K562 (cell line): ENCODE data around the gene DESI1. TPM values are rescaled to one million over a fixed set of nuclear protein-coding genes. Genes with fewer than 3 reads are reported as not detected.

Experiments used
- ATAC-seq: fragments of 200-7000 bp; cut with Tn5 transposase; 3 replicates; pipeline ENCODE4 v1.9.1; 2020; ENCODE audit warnings: moderate library complexity
- BruUV-seq: library from RNA; stranded (reverse); fragments of 400-500 nt; replicated peaks from 2 replicates; lab custom pipeline; 2021; lab: Mats Ljungman, UMichigan
- CTCF ChIA-PET: fragments of 300-600 bp; formaldehyde crosslinking; extraction: SDS; loops from one replicate; lab custom pipeline; 2021; ENCODE audit warnings: low intra/inter-chr PET ratio; lab: Yijun Ruan, JAX
- POLR2A ChIA-PET: fragments of 300-600, 350-650 bp; sonication (Branson Sonifier 250); formaldehyde crosslinking; extraction: SDS; loops from one replicate; lab custom pipeline; 2021; ENCODE audit warnings: antibody characterized with exemption, inconsistent platforms; lab: Yijun Ruan, JAX
- DNase-seq, 4 experiments: peaks; one replicate each; pipeline versions ENCODE4 v3.0.0 to v3.0.0-alpha.2; 2011 to 2018; ENCODE audit warnings: low spot score in 3 of 4, mixed read lengths in 3 of 4; ENCODE audit errors: extremely low read depth in 1 of 4
- FAIRE-seq: peaks from 2 replicates; lab custom pipeline; 2011; peaks lifted over from hg19 to GRCh38; lab: Jason Lieb, UNC
- H2AFZ ChIP-seq: 2 replicates; pipeline ENCODE4 v1.6.0; 2011; ENCODE audit warnings: low read depth, low read length, control low read depth, inconsistent platforms
- H3K27ac ChIP-seq: fragments of 200-600 bp; 3 replicates; pipeline ENCODE4 v1.8.0; 2011; ENCODE audit warnings: low read depth, mild to moderate bottlenecking, control low read depth, inconsistent platforms, low read length, moderate library complexity, mixed read lengths; ENCODE audit errors: extremely low read depth
- H3K27me3 ChIP-seq, 2 experiments: fragments of 300-600 bp in 1 of 2; 2 replicates in 1 of 2; 3 replicates in 1 of 2; pipeline versions ENCODE4 v1.6.0 to v1.8.0; 2011; ENCODE audit warnings: inconsistent platforms in 2 of 2, low read length in 2 of 2, mild to moderate bottlenecking in 1 of 2, mixed read lengths in 1 of 2, moderate library complexity in 1 of 2; ENCODE audit not compliant: control insufficient read depth in 2 of 2, insufficient read depth in 2 of 2
- H3K36me3 ChIP-seq: fragments of 300-600 bp; 3 replicates; pipeline ENCODE4 v1.8.0; 2011; ENCODE audit warnings: mild to moderate bottlenecking, low read length, inconsistent platforms; ENCODE audit not compliant: control insufficient read depth, insufficient read depth
- H3K4me1 ChIP-seq, 2 experiments: fragments of 200-600 bp in 1 of 2; replicated peaks in 1 of 2; 2 replicates in 1 of 2; 3 replicates in 1 of 2; pipeline versions ENCODE4 v1.5.1 to v1.8.0; 2011; ENCODE audit warnings: inconsistent platforms in 2 of 2, low read length in 2 of 2, mild to moderate bottlenecking in 1 of 2, mixed read lengths in 1 of 2, moderate library complexity in 1 of 2; ENCODE audit not compliant: control insufficient read depth in 2 of 2, insufficient read depth in 2 of 2
- H3K4me2 ChIP-seq: 2 replicates; pipeline ENCODE4 v1.6.1; 2011; ENCODE audit warnings: low read length, control low read depth, inconsistent platforms, mixed read lengths; ENCODE audit not compliant: insufficient read depth
- H3K4me3 ChIP-seq: fragments of 200-600 bp; sonication (generic), shearing (Covaris generic); 2 replicates; pipeline ENCODE4 v1.5.1; 2016; ENCODE audit warnings: control low read depth, inconsistent platforms
- H3K79me2 ChIP-seq: fragments of 200-600 bp; 3 replicates; pipeline ENCODE4 v1.8.0; 2011; ENCODE audit warnings: low read length, inconsistent platforms; ENCODE audit not compliant: control insufficient read depth, insufficient read depth
- H3K9ac ChIP-seq, 2 experiments: 2 replicates each; pipeline versions ENCODE4 v1.6.0 to v1.6.1; 2011; ENCODE audit warnings: low read depth in 2 of 2, low read length in 2 of 2, control low read depth in 1 of 2, inconsistent platforms in 1 of 2, mild to moderate bottlenecking in 1 of 2, mixed read lengths in 1 of 2; ENCODE audit not compliant: insufficient read depth in 1 of 2
- H3K9me1 ChIP-seq: one replicate; pipeline ENCODE4 v1.6.0; 2011; ENCODE audit warnings: inconsistent platforms, mild to moderate bottlenecking, low read length, moderate library complexity; ENCODE audit not compliant: control insufficient read depth, insufficient read depth
- H3K9me3 ChIP-seq: replicated peaks from 2 replicates; pipeline ENCODE4 v1.5.1; 2011; ENCODE audit warnings: low read depth, low read length, inconsistent platforms; ENCODE audit not compliant: control insufficient read depth, insufficient read depth
- H4K20me1 ChIP-seq: replicated peaks from 2 replicates; pipeline ENCODE4 v1.6.1; 2011; ENCODE audit warnings: low read length, inconsistent platforms, mixed read lengths; ENCODE audit not compliant: control insufficient read depth, insufficient read depth
- CBFA2T3 ChIP-seq: fragments of 450-650 bp; IDR thresholded peaks from 2 replicates; pipeline ENCODE4 v1.6.1; 2017
- ESRRA ChIP-seq: fragments of 450-650 bp; IDR thresholded peaks from 2 replicates; pipeline ENCODE4 v1.6.1; 2014; ENCODE audit warnings: low read depth, mild to moderate bottlenecking, moderate library complexity, borderline replicate concordance
- GATA2 ChIP-seq: sonication (generic); formaldehyde crosslinking; IDR thresholded peaks from 2 replicates; pipeline ENCODE4 v1.4.0; 2020; ENCODE audit warnings: mild to moderate bottlenecking, missing genetic modification reagents
- HDAC2 ChIP-seq: fragments of 450-650 bp; IDR thresholded peaks from 2 replicates; pipeline ENCODE4 v1.6.1; 2016; ENCODE audit warnings: mild to moderate bottlenecking
- HDAC3 ChIP-seq: fragments of 450-650 bp; IDR thresholded peaks from 2 replicates; pipeline ENCODE4 v1.6.1; 2018; ENCODE audit warnings: borderline replicate concordance, mild to moderate bottlenecking, moderate library complexity; ENCODE audit not compliant: partially characterized antibody
- KLF16 ChIP-seq: IDR thresholded peaks from 2 replicates; pipeline ENCODE4 v1.6.1; 2016; ENCODE audit warnings: antibody characterized with exemption
- LCOR ChIP-seq: sonication (generic); formaldehyde crosslinking; IDR thresholded peaks from 2 replicates; pipeline ENCODE4 v1.8.0; 2022; ENCODE audit warnings: mild to moderate bottlenecking, missing genetic modification reagents
- LEF1 ChIP-seq: fragments of 450-650 bp; IDR thresholded peaks from 2 replicates; pipeline ENCODE4 v1.6.1; 2016; ENCODE audit warnings: mild to moderate bottlenecking
- MEIS2 ChIP-seq: fragments of 450-650 bp; IDR thresholded peaks from 2 replicates; pipeline ENCODE4 v1.6.1; 2014; ENCODE audit warnings: mild to moderate bottlenecking; ENCODE audit not compliant: partially characterized antibody
- NFE2 ChIP-seq: IDR thresholded peaks from 2 replicates; pipeline ENCODE4 v1.6.1; 2014; ENCODE audit warnings: antibody characterized with exemption, low read depth
- RNF2 ChIP-seq: sonication (generic); IDR thresholded peaks from 2 replicates; pipeline ENCODE4 v1.6.1; 2016
- SMARCA4 ChIP-seq: fragments of 450-650 bp; IDR thresholded peaks from 2 replicates; pipeline ENCODE4 v1.6.1; 2016
- SRF ChIP-seq, 2 experiments: fragments of 250-450, 450-650 bp in 1 of 2; sonication (Bioruptor Pico) in 1 of 2; sonication (generic) in 1 of 2; formaldehyde crosslinking; IDR thresholded peaks; 2 replicates each; pipeline versions ENCODE4 v1.5.0 to v1.5.1; 2020 to 2022; ENCODE audit warnings: mild to moderate bottlenecking in 1 of 2, missing genetic modification reagents in 1 of 2
- TRIM24 ChIP-seq, 2 experiments: fragments of 450-650 bp; IDR thresholded peaks; 2 replicates each; pipeline ENCODE4 v1.6.1; 2016
- ZFX ChIP-seq: sonication (generic); formaldehyde crosslinking; IDR thresholded peaks from 2 replicates; pipeline ENCODE4 v1.8.0; 2022; ENCODE audit warnings: mild to moderate bottlenecking, missing genetic modification reagents, moderate library complexity
- ZNF316 ChIP-seq: fragments of 450-650 bp; IDR thresholded peaks from 2 replicates; pipeline ENCODE4 v1.6.1; 2016
- ZNF79 ChIP-seq: fragments of 250-450 bp; sonication (Bioruptor Pico); IDR thresholded peaks from 2 replicates; pipeline ENCODE4 v1.4.0; 2020; ENCODE audit warnings: low read depth, mild to moderate bottlenecking, moderate library complexity
- WGBS: fragments of 100-300 bp; shearing (Covaris generic); methylation state at CpG from one replicate; pipeline ENCODE4 v1.1.6; 2016; ENCODE audit warnings: low coverage, mixed read lengths; ENCODE audit not compliant: insufficient coverage; ENCODE audit errors: missing lambda C conversion rate; 5-methylcytosine and 5-hydroxymethylcytosine counted together
- in situ Hi-C: fragments of 300-500 bp; cut with MboI; formaldehyde crosslinking; loops from 4 replicates; pipeline ENCODE4 v1.15.0; 2018; ENCODE audit warnings: inconsistent platforms, mixed read lengths
- intact Hi-C: fragments of 100-400 bp; cut with micrococcal nuclease; formaldehyde crosslinking; loops from 2 replicates; pipeline ENCODE4 v1.14.2; 2022
- polyA plus RNA-seq, 8 experiments: library from polyadenylated mRNA; depleted of rRNA in 4 of 8; stranded (reverse) in 5 of 8; unstranded in 3 of 8; fragments of >200 nt; fragmentation: Nextera tagmentation in 2 of 8; fragmentation: Illumina TruSeq in 1 of 8; extraction: Ambion mirVana in 2 of 8; extraction: Trizol in 1 of 8; gene quantifications; 2 replicates each; pipeline versions ENCODE4 v1.2.1 to v1.2.3, GENCODE V29; 2011 to 2014; ENCODE audit warnings: inconsistent platforms in 1 of 8, missing spikeins in 1 of 8
- total RNA-seq, 7 experiments: library from RNA; depleted of rRNA in 6 of 7; stranded (reverse); fragments of >200 nt in 6 of 7; fragmentation: Illumina TruSeq in 2 of 7; extraction: Trizol in 2 of 7; gene quantifications; 2 replicates each; pipeline versions ENCODE4 v1.2.1 to v1.2.3, GENCODE V29; 2011 to 2021; ENCODE audit warnings: low replicate concordance in 1 of 7
- TF ChIP-seq, protein P1 (sequence below): sonication (generic); formaldehyde crosslinking; IDR thresholded peaks from 2 replicates; pipeline ENCODE4 v1.8.1; 2023; ENCODE audit warnings: missing genetic modification reagents, mild to moderate bottlenecking, borderline replicate concordance
- TF ChIP-seq, protein P2 (sequence below): fragments of 200-800 bp; sonication (Bioruptor generic); IDR thresholded peaks from 2 replicates; pipeline ENCODE4 v1.6.1; 2017; ENCODE audit warnings: missing genetic modification characterization, missing compliant biosample characterization

The DESI1 gene
- total and polyA plus RNA-seq, 9 of the 15 experiments (the other 6 are each of a cell fraction or from before 2014, with no cell fraction given), result 7.2 to 45.9 (median 29.8) TPM

GRCh38 chr22:41603873-41604332 is 16.9 kb downstream of the DESI1 start:
- ATAC-seq (peak; percentile 94), DNase-seq (peak; percentile 52 to 89 (median 72)), FAIRE-seq (peak; percentile 99)
- no TSS peak for BruUV-seq
- H4K20me1 ChIP-seq, result no peaks in the 10 kb centered on the region
- WGBS, result no CpG with 5 or more reads among the region's 4 CpGs
- no peaks in the 10 kb centered on the region for H3K27me3 ChIP-seq
- no peak overlapping the region for H3K9ac ChIP-seq
- ChIA-PET POLR2A (interaction anchor here (0.7 to 2.9 kb wide), 3 partner anchors 9 to 15 kb away, joined by 3 to 11 read pairs (median 4); partner anchors contain the start of gene PMM1), CTCF (interaction anchor here (0.6 kb wide), 1 partner anchor 70 kb away, joined by 3 read pairs; no protein-coding TSS in a partner anchor)
- no peaks in the 10 kb centered on the region for H3K9me1 ChIP-seq
- H3K9me3 ChIP-seq, result no peaks in the 10 kb centered on the region
- no peak overlapping the region for H2AFZ ChIP-seq
- in situ Hi-C loops, result no loop called here
- H3K36me3 ChIP-seq, result peaks cover 73% of the 10 kb centered on the region
- H3K4me2 ChIP-seq, result no peak overlapping the region
- peaks cover 25 to 28% of the 10 kb centered on the region in 2 experiments for H3K4me1 ChIP-seq
- H3K27ac ChIP-seq, result peak overlapping the region; percentile 41; the same call in 2 of the 3 replicates
- no peaks in the 10 kb centered on the region for H3K79me2 ChIP-seq
- H3K4me3 ChIP-seq, result no peak overlapping the region
- intact Hi-C loops, result no loop called here
- TF ChIP-seq CBFA2T3 (peak; percentile 94), GATA2 (CRISPR knock-in tag) (0 out of 2 replicates have a peak, but pooled peaks have one; percentile 21), ZFX (CRISPR knock-in tag) (peak; percentile 25; the same call in 1 of the 2 replicates), HDAC2 (peak; percentile 76), KLF16 (peak; percentile 94), ZNF316 (peak; percentile 88), TRIM24 (IDR thresholded peaks at IDR 0.05) (no peak; a peak in 1 of 4 replicates), MEIS2 (peak; percentile 94), SMARCA4 (peak; percentile 86), HDAC3 (peak; percentile 83), NFE2 (peak; percentile 69), LCOR (CRISPR knock-in tag) (0 out of 2 replicates have a peak, but pooled peaks have one; percentile 40), SRF (CRISPR knock-in tag; IDR thresholded peaks at IDR 0.05) (peak in 1 of 2 experiments; percentile 88; a peak in 1 of 4 replicates), LEF1 (peak; percentile 44; the same call in 1 of the 2 replicates), ZNF79 (CRISPR knock-in tag) (no peak), ESRRA (peak; percentile 53; the same call in 1 of the 2 replicates), RNF2 (peak; percentile 47; the same call in 1 of the 2 replicates)
- TF ChIP-seq, protein P1, sequence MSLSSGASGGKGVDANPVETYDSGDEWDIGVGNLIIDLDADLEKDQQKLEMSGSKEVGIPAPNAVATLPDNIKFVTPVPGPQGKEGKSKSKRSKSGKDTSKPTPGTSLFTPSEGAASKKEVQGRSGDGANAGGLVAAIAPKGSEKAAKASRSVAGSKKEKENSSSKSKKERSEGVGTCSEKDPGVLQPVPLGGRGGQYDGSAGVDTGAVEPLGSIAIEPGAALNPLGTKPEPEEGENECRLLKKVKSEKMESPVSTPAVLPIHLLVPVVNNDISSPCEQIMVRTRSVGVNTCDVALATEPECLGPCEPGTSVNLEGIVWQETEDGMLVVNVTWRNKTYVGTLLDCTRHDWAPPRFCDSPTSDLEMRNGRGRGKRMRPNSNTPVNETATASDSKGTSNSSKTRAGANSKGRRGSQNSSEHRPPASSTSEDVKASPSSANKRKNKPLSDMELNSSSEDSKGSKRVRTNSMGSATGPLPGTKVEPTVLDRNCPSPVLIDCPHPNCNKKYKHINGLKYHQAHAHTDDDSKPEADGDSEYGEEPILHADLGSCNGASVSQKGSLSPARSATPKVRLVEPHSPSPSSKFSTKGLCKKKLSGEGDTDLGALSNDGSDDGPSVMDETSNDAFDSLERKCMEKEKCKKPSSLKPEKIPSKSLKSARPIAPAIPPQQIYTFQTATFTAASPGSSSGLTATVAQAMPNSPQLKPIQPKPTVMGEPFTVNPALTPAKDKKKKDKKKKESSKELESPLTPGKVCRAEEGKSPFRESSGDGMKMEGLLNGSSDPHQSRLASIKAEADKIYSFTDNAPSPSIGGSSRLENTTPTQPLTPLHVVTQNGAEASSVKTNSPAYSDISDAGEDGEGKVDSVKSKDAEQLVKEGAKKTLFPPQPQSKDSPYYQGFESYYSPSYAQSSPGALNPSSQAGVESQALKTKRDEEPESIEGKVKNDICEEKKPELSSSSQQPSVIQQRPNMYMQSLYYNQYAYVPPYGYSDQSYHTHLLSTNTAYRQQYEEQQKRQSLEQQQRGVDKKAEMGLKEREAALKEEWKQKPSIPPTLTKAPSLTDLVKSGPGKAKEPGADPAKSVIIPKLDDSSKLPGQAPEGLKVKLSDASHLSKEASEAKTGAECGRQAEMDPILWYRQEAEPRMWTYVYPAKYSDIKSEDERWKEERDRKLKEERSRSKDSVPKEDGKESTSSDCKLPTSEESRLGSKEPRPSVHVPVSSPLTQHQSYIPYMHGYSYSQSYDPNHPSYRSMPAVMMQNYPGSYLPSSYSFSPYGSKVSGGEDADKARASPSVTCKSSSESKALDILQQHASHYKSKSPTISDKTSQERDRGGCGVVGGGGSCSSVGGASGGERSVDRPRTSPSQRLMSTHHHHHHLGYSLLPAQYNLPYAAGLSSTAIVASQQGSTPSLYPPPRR, result peak; percentile 63; the same call in 1 of the 2 replicates
- TF ChIP-seq, protein P2, sequence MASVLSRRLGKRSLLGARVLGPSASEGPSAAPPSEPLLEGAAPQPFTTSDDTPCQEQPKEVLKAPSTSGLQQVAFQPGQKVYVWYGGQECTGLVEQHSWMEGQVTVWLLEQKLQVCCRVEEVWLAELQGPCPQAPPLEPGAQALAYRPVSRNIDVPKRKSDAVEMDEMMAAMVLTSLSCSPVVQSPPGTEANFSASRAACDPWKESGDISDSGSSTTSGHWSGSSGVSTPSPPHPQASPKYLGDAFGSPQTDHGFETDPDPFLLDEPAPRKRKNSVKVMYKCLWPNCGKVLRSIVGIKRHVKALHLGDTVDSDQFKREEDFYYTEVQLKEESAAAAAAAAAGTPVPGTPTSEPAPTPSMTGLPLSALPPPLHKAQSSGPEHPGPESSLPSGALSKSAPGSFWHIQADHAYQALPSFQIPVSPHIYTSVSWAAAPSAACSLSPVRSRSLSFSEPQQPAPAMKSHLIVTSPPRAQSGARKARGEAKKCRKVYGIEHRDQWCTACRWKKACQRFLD (CRISPR knock-in tag), result 0 out of 2 replicates have a peak, but pooled peaks have one; percentile 70
